Glutamatergic neuron (in vitro differentiated cells): Measurements from ENCODE around the gene TACC2. TPM values are rescaled to one million over a fixed set of nuclear protein-coding genes. Genes with fewer than 3 reads are reported as not detected.

Experiments used
- DNase-seq: peaks from one replicate; pipeline ENCODE4 v3.0.0; 2022
- H3K27ac Mint-ChIP-seq: one replicate; pipeline ENCODE4 v1.8.0; 2020; ENCODE audit warnings: mild to moderate bottlenecking, mixed read lengths, inconsistent platforms; ENCODE audit not compliant: unreplicated experiment
- H3K27me3 Mint-ChIP-seq: one replicate; pipeline ENCODE4 v1.8.0; 2020; ENCODE audit warnings: mild to moderate bottlenecking, moderate library complexity, mixed read lengths, inconsistent platforms; ENCODE audit not compliant: unreplicated experiment
- H3K36me3 Mint-ChIP-seq: one replicate; pipeline ENCODE4 v1.8.0; 2020; ENCODE audit warnings: mild to moderate bottlenecking, mixed read lengths, inconsistent platforms; ENCODE audit not compliant: unreplicated experiment
- H3K4me1 Mint-ChIP-seq: one replicate; pipeline ENCODE4 v1.8.0; 2020; ENCODE audit warnings: mild to moderate bottlenecking, low read depth, mixed read lengths, inconsistent platforms; ENCODE audit not compliant: unreplicated experiment
- H3K4me3 Mint-ChIP-seq: one replicate; pipeline ENCODE4 v1.8.0; 2020; ENCODE audit warnings: mild to moderate bottlenecking, mixed read lengths, inconsistent platforms; ENCODE audit not compliant: unreplicated experiment
- H3K9me3 Mint-ChIP-seq: one replicate; pipeline ENCODE4 v1.8.0; 2020; ENCODE audit warnings: mild to moderate bottlenecking, moderate library complexity, mixed read lengths, inconsistent platforms; ENCODE audit not compliant: unreplicated experiment
- CTCF ChIP-seq: fragments of 200-600 bp; sonication (generic); IDR thresholded peaks from one replicate; pipeline ENCODE4 v1.5.0; 2021; ENCODE audit not compliant: partially characterized antibody, unreplicated experiment
- total RNA-seq: library from RNA; stranded (reverse); fragmentation: NEBNext Ultra II Directional; extraction: Animal tissue kit (Norgen Biotek cat#: 25700); gene quantifications from one replicate; pipeline ENCODE4 v1.2.1, GENCODE V29; 2021; ENCODE audit not compliant: unreplicated experiment

Gene TACC2
- total RNA-seq, 1 donor from 2014 or later: 499 TPM

GRCh38 chr10:122230222-122230621 is 241.3 kb downstream of the TACC2 start:
- peaks cover 63% of the 10 kb centered on the region for H3K4me1 Mint-ChIP-seq
- H3K4me3 Mint-ChIP-seq: peak overlapping the region; percentile 27
- TF ChIP-seq CTCF: no peak

GRCh38 chr10:122232769-122233168 is 243.8 kb downstream of the TACC2 start:
- TF ChIP-seq CTCF: no peak
- H3K27me3 Mint-ChIP-seq: peaks cover 21% of the 10 kb centered on the region
- peaks cover 38% of the 10 kb centered on the region for H3K9me3 Mint-ChIP-seq
- no peak for DNase-seq
- H3K27ac Mint-ChIP-seq: peak overlapping the region; percentile 84
- H3K4me1 Mint-ChIP-seq: peaks cover 63% of the 10 kb centered on the region
- H3K4me3 Mint-ChIP-seq: peak overlapping the region; percentile 30
- peaks cover 16% of the 10 kb centered on the region for H3K36me3 Mint-ChIP-seq

More at GRCh38 chr10:122230222-122230621, 241.3 kb downstream of the TACC2 start:
- Mint-ChIP-seq H3K9me3 (peaks cover 35% of the 10 kb centered on the region), H3K27ac (peak overlapping the region; percentile 81), H3K36me3 (peaks cover 13% of the 10 kb centered on the region), H3K27me3 (peaks cover 17% of the 10 kb centered on the region)
- DNase-seq: no peak

GRCh38 chr10:122233857-122234348 is 244.9 kb downstream of the TACC2 start:
- peak overlapping the region; percentile 84 for H3K27ac Mint-ChIP-seq
- TF ChIP-seq CTCF: no peak
- peaks cover 16% of the 10 kb centered on the region for H3K36me3 Mint-ChIP-seq
- H3K4me1 Mint-ChIP-seq: peaks cover 57% of the 10 kb centered on the region
- DNase-seq: no peak
- H3K27me3 Mint-ChIP-seq: peaks cover 23% of the 10 kb centered on the region
- peaks cover 38% of the 10 kb centered on the region for H3K9me3 Mint-ChIP-seq
- H3K4me3 Mint-ChIP-seq: peak overlapping the region; percentile 9

GRCh38 chr10:122234416-122234815 is 245.5 kb downstream of the TACC2 start:
- H3K4me3 Mint-ChIP-seq: peak overlapping the region; percentile 9
- H3K27ac Mint-ChIP-seq: peak overlapping the region; percentile 84
- peaks cover 53% of the 10 kb centered on the region for H3K4me1 Mint-ChIP-seq
- H3K27me3 Mint-ChIP-seq: peaks cover 23% of the 10 kb centered on the region
- TF ChIP-seq CTCF: no peak
- no peak for DNase-seq
- H3K36me3 Mint-ChIP-seq: peaks cover 12% of the 10 kb centered on the region
- H3K9me3 Mint-ChIP-seq: peaks cover 41% of the 10 kb centered on the region

- TF ChIP-seq CTCF: no peak
- Mint-ChIP-seq H3K9me3 (peaks cover 37% of the 10 kb centered on the region), H3K27ac (no peak overlapping the region), H3K4me3 (no peak overlapping the region), H3K27me3 (peaks cover 26% of the 10 kb centered on the region), H3K4me1 (peaks cover 41% of the 10 kb centered on the region), H3K36me3 (peaks cover 13% of the 10 kb centered on the region)
- DNase-seq: no peak
Measured at GRCh38 chr10:122236690-122237306, 247.8 kb downstream of the TACC2 start.
